Astrocyte (in vitro differentiated cells and primary cell): Measurements from ENCODE around the gene NLGN1. TPM values are rescaled to one million over a fixed set of nuclear protein-coding genes. Genes with fewer than 3 reads are reported as not detected.

Experiments used
- DNase-seq: peaks from one replicate; pipeline ENCODE4 v3.0.0-alpha.2; 2010; ENCODE audit warnings: low read depth
- FAIRE-seq: peaks from 2 replicates; lab custom pipeline; 2011; peaks lifted over from hg19 to GRCh38; lab: Jason Lieb, UNC
- H2AFZ ChIP-seq: 2 replicates; pipeline ENCODE4 v1.6.0; 2012; ENCODE audit warnings: low read depth, low read length, inconsistent platforms
- H3K27ac ChIP-seq: 2 replicates; pipeline ENCODE4 v1.5.1; 2011; ENCODE audit warnings: low read depth, low read length, inconsistent platforms
- H3K27me3 ChIP-seq: 2 replicates; pipeline ENCODE4 v1.6.0; 2011; ENCODE audit warnings: low read length, inconsistent platforms; ENCODE audit not compliant: insufficient read depth
- H3K36me3 ChIP-seq: 2 replicates; pipeline ENCODE4 v1.5.1; 2011; ENCODE audit warnings: low read length, inconsistent platforms; ENCODE audit not compliant: insufficient read depth
- H3K4me1 ChIP-seq: 2 replicates; pipeline ENCODE4 v1.5.1; 2011; ENCODE audit warnings: low read length, inconsistent platforms; ENCODE audit not compliant: insufficient read depth
- H3K4me2 ChIP-seq: 2 replicates; pipeline ENCODE4 v1.6.0; 2012; ENCODE audit warnings: low read length, inconsistent platforms
- H3K4me3 ChIP-seq: 2 replicates; pipeline ENCODE4 v1.5.1; 2011; ENCODE audit warnings: low read depth, mild to moderate bottlenecking, low read length, inconsistent platforms; ENCODE audit not compliant: insufficient read depth
- H3K79me2 ChIP-seq: 2 replicates; pipeline ENCODE4 v1.6.0; 2012; ENCODE audit warnings: mild to moderate bottlenecking, low read length, inconsistent platforms; ENCODE audit not compliant: insufficient read depth
- H3K9ac ChIP-seq: 2 replicates; pipeline ENCODE4 v1.6.0; 2012; ENCODE audit warnings: mild to moderate bottlenecking, low read length, inconsistent platforms
- H3K9me3 ChIP-seq: 2 replicates; pipeline ENCODE4 v1.5.1; 2012; ENCODE audit warnings: low read depth, mild to moderate bottlenecking, low read length, inconsistent platforms; ENCODE audit not compliant: insufficient read depth
- H4K20me1 ChIP-seq: 2 replicates; pipeline ENCODE4 v1.6.0; 2012; ENCODE audit warnings: low read length, inconsistent platforms; ENCODE audit not compliant: insufficient read depth
- H3K27ac Mint-ChIP-seq: one replicate; pipeline ENCODE4 v1.8.0; 2021; ENCODE audit warnings: mild to moderate bottlenecking, mixed read lengths; ENCODE audit not compliant: unreplicated experiment
- H3K27me3 Mint-ChIP-seq: one replicate; pipeline ENCODE4 v1.8.0; 2021; ENCODE audit warnings: low read depth, mixed read lengths; ENCODE audit not compliant: unreplicated experiment
- H3K36me3 Mint-ChIP-seq: one replicate; pipeline ENCODE4 v1.8.0; 2021; ENCODE audit warnings: low read depth, mixed read lengths; ENCODE audit not compliant: unreplicated experiment
- H3K4me1 Mint-ChIP-seq: one replicate; pipeline ENCODE4 v1.8.0; 2021; ENCODE audit warnings: low read depth, mixed read lengths; ENCODE audit not compliant: unreplicated experiment
- H3K4me3 Mint-ChIP-seq: one replicate; pipeline ENCODE4 v1.8.0; 2021; ENCODE audit warnings: mild to moderate bottlenecking, moderate library complexity, mixed read lengths; ENCODE audit not compliant: unreplicated experiment
- H3K9me3 Mint-ChIP-seq: one replicate; pipeline ENCODE4 v1.8.0; 2021; ENCODE audit warnings: mild to moderate bottlenecking, mixed read lengths; ENCODE audit not compliant: unreplicated experiment
- CTCF ChIP-seq: IDR thresholded peaks from 2 replicates; pipeline ENCODE4 v1.5.1; 2011; ENCODE audit warnings: low read depth, mild to moderate bottlenecking, inconsistent platforms, low read length, moderate library complexity; ENCODE audit not compliant: insufficient read depth
- EZH2 ChIP-seq: IDR thresholded peaks from 2 replicates; pipeline ENCODE4 v1.6.1; 2012; ENCODE audit warnings: mild to moderate bottlenecking, low read length, inconsistent platforms; ENCODE audit not compliant: insufficient read depth
- total RNA-seq: library from RNA; stranded (reverse); gene quantifications from 2 replicates; pipeline ENCODE4 v1.2.1, GENCODE V29; 2021

NLGN1 gene
- total RNA-seq, 1 donor from 2014 or later: 1.2 TPM

GRCh38 chr3:173875790-173876189, 478.2 kb downstream of the NLGN1 start:
- no peak overlapping the region for H3K27ac ChIP-seq
- no peaks in the 10 kb centered on the region for H3K4me1 ChIP-seq
- no peaks in the 10 kb centered on the region for H3K36me3 Mint-ChIP-seq
- FAIRE-seq (no peak), DNase-seq (no peak)
- no peak overlapping the region for H3K9ac ChIP-seq
- H3K27me3 Mint-ChIP-seq: no peaks in the 10 kb centered on the region
- TF ChIP-seq CTCF (no peak), EZH2 (no peak)
- H3K79me2 ChIP-seq: no peaks in the 10 kb centered on the region
- H3K27me3 ChIP-seq: no peaks in the 10 kb centered on the region
- no peaks in the 10 kb centered on the region for H3K9me3 ChIP-seq
- no peak overlapping the region for H3K4me3 Mint-ChIP-seq
- H3K4me2 ChIP-seq: no peak overlapping the region
- H3K27ac Mint-ChIP-seq: no peak overlapping the region
- H2AFZ ChIP-seq: no peak overlapping the region
- no peaks in the 10 kb centered on the region for H3K4me1 Mint-ChIP-seq
- no peaks in the 10 kb centered on the region for H4K20me1 ChIP-seq
- no peak overlapping the region for H3K4me3 ChIP-seq
- H3K9me3 Mint-ChIP-seq: peaks cover 5% of the 10 kb centered on the region
- no peaks in the 10 kb centered on the region for H3K36me3 ChIP-seq

GRCh38 chr3:173876476-173876875, 478.9 kb downstream of the NLGN1 start:
- Histone ChIP-seq H3K4me3 (no peak overlapping the region), H3K4me2 (no peak overlapping the region), H4K20me1 (no peaks in the 10 kb centered on the region), H2AFZ (no peak overlapping the region), H3K9ac (no peak overlapping the region), H3K4me1 (no peaks in the 10 kb centered on the region), H3K27me3 (no peaks in the 10 kb centered on the region), H3K79me2 (no peaks in the 10 kb centered on the region), H3K27ac (no peak overlapping the region), H3K9me3 (no peaks in the 10 kb centered on the region), H3K36me3 (no peaks in the 10 kb centered on the region)
- H3K36me3 Mint-ChIP-seq: no peaks in the 10 kb centered on the region
- H3K4me1 Mint-ChIP-seq: no peaks in the 10 kb centered on the region
- no peak overlapping the region for H3K27ac Mint-ChIP-seq
- TF ChIP-seq EZH2 (no peak), CTCF (peak; percentile 19)
- H3K9me3 Mint-ChIP-seq: peaks cover 6% of the 10 kb centered on the region
- FAIRE-seq (no peak), DNase-seq (no peak)
- no peak overlapping the region for H3K4me3 Mint-ChIP-seq
- H3K27me3 Mint-ChIP-seq: no peaks in the 10 kb centered on the region

GRCh38 chr3:173887888-173888287, 490.3 kb downstream of the NLGN1 start:
- TF ChIP-seq EZH2 (no peak), CTCF (no peak)
- Mint-ChIP-seq H3K27me3 (no peaks in the 10 kb centered on the region), H3K36me3 (no peaks in the 10 kb centered on the region), H3K9me3 (no peaks in the 10 kb centered on the region), H3K4me1 (no peaks in the 10 kb centered on the region), H3K4me3 (no peak overlapping the region), H3K27ac (no peak overlapping the region)
- H3K79me2 ChIP-seq: no peaks in the 10 kb centered on the region
- no peaks in the 10 kb centered on the region for H3K36me3 ChIP-seq
- no peaks in the 10 kb centered on the region for H3K27me3 ChIP-seq
- H3K4me3 ChIP-seq: no peak overlapping the region
- DNase-seq (no peak), FAIRE-seq (no peak)
- no peak overlapping the region for H2AFZ ChIP-seq
- no peak overlapping the region for H3K9ac ChIP-seq
- H3K27ac ChIP-seq: no peak overlapping the region
- H3K4me2 ChIP-seq: no peak overlapping the region
- H3K4me1 ChIP-seq: peaks cover 5% of the 10 kb centered on the region
- H3K9me3 ChIP-seq: no peaks in the 10 kb centered on the region
- no peaks in the 10 kb centered on the region for H4K20me1 ChIP-seq
